ENCODE data around the gene SOWAHB. TPM values are rescaled to one million over a fixed set of nuclear protein-coding genes. Genes with fewer than 3 reads are reported as not detected.
"Not testable (repeated sequence)": the region's sequence is repeated elsewhere in the genome, so short reads cannot be mapped to it uniquely, and the experiment has no call there.

SOWAHB gene
- total RNA-seq, 2 experiments from 2014 or later = not detected

GRCh38 chr4:76882630-76883029 lies 15.3 kb downstream of the SOWAHB start:
- ChIA-PET POLR2A (no interaction called here), CTCF (no interaction called here)
- peaks cover 14% of the 10 kb centered on the region for H3K27me3 Mint-ChIP-seq
- TF ChIP-seq CTCF (IDR thresholded peaks at IDR 0.05) = no peak
- Histone ChIP-seq H3K27me3 (ENCODE audit: control insufficient read depth in 1 of 2, insufficient read depth in 2 of 2, low read length in 2 of 2) (peaks cover 2 to 4% of the 10 kb centered on the region in 2 experiments), H3K9me3 (ENCODE audit: control insufficient read depth in 1 of 2, insufficient read depth in 1 of 2, low read length in 2 of 2) (no peaks in the 10 kb centered on the region), H3K4me1 (ENCODE audit: insufficient read depth, low read length) (no peaks in the 10 kb centered on the region), H3K4me3 (ENCODE audit: low read length) (no peak overlapping the region), H3K27ac (ENCODE audit: low read depth in 1 of 2, low read length in 2 of 2) (no peak overlapping the region), H3K36me3 (ENCODE audit: insufficient read depth, low read length) (no peaks in the 10 kb centered on the region)
- DNase-seq = no peak
- peaks cover 5% of the 10 kb centered on the region for H3K4me1 Mint-ChIP-seq (ENCODE audit: low read depth)
- intact Hi-C loops (cut with DNase I, micrococcal nuclease) = no loop called here
- no peaks in the 10 kb centered on the region for H3K36me3 Mint-ChIP-seq (ENCODE audit: low read depth)
- H3K27ac Mint-ChIP-seq = no peak overlapping the region
- H3K9me3 Mint-ChIP-seq = no peaks in the 10 kb centered on the region
- no peak overlapping the region for H3K4me3 Mint-ChIP-seq
- no peak for ATAC-seq (ENCODE audit: poor library complexity)

- intact Hi-C loops (cut with DNase I, micrococcal nuclease) = no loop called here
- no peak for TF ChIP-seq CTCF (IDR thresholded peaks at IDR 0.05)
- H3K27ac Mint-ChIP-seq = no peak overlapping the region
- Histone ChIP-seq H3K4me1 (ENCODE audit: insufficient read depth, low read length) (no peaks in the 10 kb centered on the region), H3K27ac (ENCODE audit: low read depth in 1 of 2, low read length in 2 of 2) (no peak overlapping the region), H3K9me3 (ENCODE audit: control insufficient read depth in 1 of 2, insufficient read depth in 1 of 2, low read length in 2 of 2) (no peaks in the 10 kb centered on the region), H3K4me3 (ENCODE audit: low read length) (no peak overlapping the region), H3K27me3 (ENCODE audit: control insufficient read depth in 1 of 2, insufficient read depth in 2 of 2, low read length in 2 of 2) (peaks cover 0 to 4% of the 10 kb centered on the region in 2 experiments), H3K36me3 (ENCODE audit: insufficient read depth, low read length) (no peaks in the 10 kb centered on the region)
- DNase-seq (no peak), ATAC-seq (ENCODE audit: poor library complexity) (no peak)
- no peaks in the 10 kb centered on the region for H3K36me3 Mint-ChIP-seq (ENCODE audit: low read depth)
- peaks cover 17% of the 10 kb centered on the region for H3K27me3 Mint-ChIP-seq
- no peak overlapping the region for H3K4me3 Mint-ChIP-seq
- ChIA-PET POLR2A (no interaction called here), CTCF (no interaction called here)
- H3K4me1 Mint-ChIP-seq (ENCODE audit: low read depth) = peaks cover 5% of the 10 kb centered on the region
- no peaks in the 10 kb centered on the region for H3K9me3 Mint-ChIP-seq
Observed at GRCh38 chr4:76881375-76881774, 16.6 kb downstream of the SOWAHB start.

- no peaks in the 10 kb centered on the region for H3K9me3 Mint-ChIP-seq
- no peak for ATAC-seq (ENCODE audit: poor library complexity)
- Histone ChIP-seq H3K9me3 (ENCODE audit: control insufficient read depth in 1 of 2, insufficient read depth in 1 of 2, low read length in 2 of 2) (no peaks in the 10 kb centered on the region), H3K36me3 (ENCODE audit: insufficient read depth, low read length) (no peaks in the 10 kb centered on the region), H3K27ac (ENCODE audit: low read depth in 1 of 2, low read length in 2 of 2) (no peak overlapping the region), H3K27me3 (ENCODE audit: control insufficient read depth in 1 of 2, insufficient read depth in 2 of 2, low read length in 2 of 2) (peaks cover 0 to 4% of the 10 kb centered on the region in 2 experiments), H3K4me1 (ENCODE audit: insufficient read depth, low read length) (no peaks in the 10 kb centered on the region), H3K4me3 (ENCODE audit: low read length) (no peak overlapping the region)
- peaks cover 17% of the 10 kb centered on the region for H3K27me3 Mint-ChIP-seq
- no peaks in the 10 kb centered on the region for H3K36me3 Mint-ChIP-seq (ENCODE audit: low read depth)
- TF ChIP-seq CTCF (IDR thresholded peaks at IDR 0.05) = no peak
- H3K27ac Mint-ChIP-seq = no peak overlapping the region
- POLR2A ChIA-PET = no interaction called here
- DNase-seq = no peak
- H3K4me3 Mint-ChIP-seq = no peak overlapping the region
- intact Hi-C loops (cut with DNase I, micrococcal nuclease) = no loop called here
- CTCF ChIA-PET = no interaction called here
- H3K4me1 Mint-ChIP-seq (ENCODE audit: low read depth) = peaks cover 5% of the 10 kb centered on the region
Observed at GRCh38 chr4:76879731-76880364, 18.1 kb downstream of the SOWAHB start.

- H3K9me3 ChIP-seq (ENCODE audit: control insufficient read depth in 1 of 2, insufficient read depth in 1 of 2, low read length in 2 of 2); H3K27ac Mint-ChIP-seq; ATAC-seq (ENCODE audit: poor library complexity): not testable (repeated sequence)
Observed at GRCh38 chr4:76878641-76879165, 19.2 kb downstream of the SOWAHB start.

More at GRCh38 chr4:76878641-76879165, 19.2 kb downstream of the SOWAHB start:
- POLR2A ChIA-PET; H3K4me1 ChIP-seq (ENCODE audit: insufficient read depth, low read length); H3K27me3 ChIP-seq (ENCODE audit: control insufficient read depth in 1 of 2, insufficient read depth in 2 of 2, low read length in 2 of 2); H3K4me3 Mint-ChIP-seq; CTCF ChIA-PET; H3K27ac ChIP-seq (ENCODE audit: low read depth in 1 of 2, low read length in 2 of 2); H3K4me3 ChIP-seq (ENCODE audit: low read length); H3K9me3 Mint-ChIP-seq; H3K36me3 Mint-ChIP-seq (ENCODE audit: low read depth); intact Hi-C loops (cut with DNase I, micrococcal nuclease); H3K4me1 Mint-ChIP-seq (ENCODE audit: low read depth); DNase-seq; H3K36me3 ChIP-seq (ENCODE audit: insufficient read depth, low read length): not testable (repeated sequence)
- peaks cover 17% of the 10 kb centered on the region for H3K27me3 Mint-ChIP-seq
